SK-N-DZ (cell line): ENCODE measurements around the gene GATC.

ENCODE experiments used
- DNase-seq: peaks from one replicate; pipeline ENCODE4 v3.0.0-alpha.2; 2015; ENCODE audit warnings: low spot score
- small RNA-seq, 2 experiments: library from RNA; depleted of rRNA; stranded (forward); fragments of <200 nt; gene quantifications; one replicate each; pipeline ENCODE3, GENCODE V24; 2014

The GATC gene

DNA sequence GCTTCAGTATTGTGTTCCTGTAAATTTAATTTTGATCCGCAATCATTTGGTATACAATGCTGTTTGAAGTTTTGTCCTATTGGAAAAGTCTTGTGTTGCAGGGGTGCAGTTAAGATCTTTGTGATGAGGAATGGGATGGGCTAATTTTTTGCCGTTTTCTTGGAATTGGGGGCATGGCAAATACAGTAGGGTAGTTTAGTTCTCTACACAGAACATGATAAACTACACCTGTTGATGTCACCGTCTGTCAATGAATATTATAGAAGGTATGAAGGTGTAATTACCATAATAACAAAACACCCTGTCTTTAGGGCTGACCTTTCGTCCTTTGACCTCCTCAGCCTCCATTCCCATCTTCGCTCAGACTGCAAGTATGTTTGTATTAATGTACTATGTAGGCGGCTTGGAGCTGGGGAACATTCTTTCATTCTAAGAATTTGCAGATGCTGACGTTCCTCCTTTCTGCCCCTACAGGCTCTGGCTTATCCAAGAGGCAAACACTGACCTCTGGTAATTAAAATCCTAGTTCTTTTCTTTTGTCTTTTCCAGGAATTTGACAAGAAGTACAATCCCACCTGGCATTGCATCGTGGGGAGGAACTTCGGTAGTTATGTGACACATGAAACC lies 51.4 kb downstream of the GATC start:
- no peak for DNase-seq

DNA sequence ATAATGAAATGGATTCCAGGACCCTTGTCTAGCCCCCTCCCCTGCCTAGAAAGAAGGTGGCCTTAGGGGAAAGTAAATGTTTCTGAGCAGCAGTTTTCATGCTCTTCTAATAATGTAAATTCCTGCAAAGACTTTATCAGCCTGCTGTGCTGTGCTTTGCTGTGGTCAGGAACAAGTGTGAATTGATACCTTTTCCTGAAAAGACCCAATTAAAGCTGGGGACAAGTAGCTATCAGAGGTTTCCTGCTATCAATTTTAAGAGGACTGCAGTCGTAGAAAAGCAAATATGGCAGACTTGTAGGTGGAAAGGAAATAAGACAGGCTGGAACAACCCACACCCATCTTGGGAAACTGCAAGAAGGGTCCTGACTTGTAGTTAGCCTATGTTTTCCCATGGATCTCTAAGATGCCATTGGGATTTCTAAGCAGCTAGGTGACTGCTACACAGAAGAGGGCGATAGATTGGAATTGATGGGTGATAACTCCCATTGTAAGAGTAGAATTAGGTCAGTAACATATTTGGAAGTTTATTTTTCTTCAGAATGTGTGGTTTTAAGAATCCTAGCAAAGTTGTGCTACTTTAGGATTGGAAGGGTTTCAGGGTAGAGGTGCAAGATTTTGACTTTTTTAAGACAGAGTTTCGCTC lies 52.7 kb downstream of the GATC start:
- no peak for DNase-seq

DNA sequence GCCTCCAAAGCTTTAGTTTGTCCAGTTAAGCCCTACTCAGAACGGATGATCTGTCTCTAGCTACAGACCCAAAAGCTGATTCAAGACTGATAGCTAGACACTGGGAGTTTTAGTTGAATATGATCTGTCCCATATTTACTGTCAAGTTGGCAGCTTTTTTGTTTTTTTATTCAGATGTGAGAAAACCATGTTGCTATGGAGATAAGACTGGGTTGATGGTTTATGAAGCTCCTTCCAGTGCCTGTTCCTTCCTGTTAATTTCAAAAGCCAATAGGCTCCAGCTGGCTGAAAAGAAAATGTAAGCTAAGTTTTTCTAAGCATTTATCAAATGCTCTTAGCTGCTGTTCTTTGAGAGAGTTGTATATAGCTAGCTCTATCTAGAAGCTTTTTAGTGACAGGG lies 54.3 kb downstream of the GATC start:
- DNase-seq, result no peak

DNA sequence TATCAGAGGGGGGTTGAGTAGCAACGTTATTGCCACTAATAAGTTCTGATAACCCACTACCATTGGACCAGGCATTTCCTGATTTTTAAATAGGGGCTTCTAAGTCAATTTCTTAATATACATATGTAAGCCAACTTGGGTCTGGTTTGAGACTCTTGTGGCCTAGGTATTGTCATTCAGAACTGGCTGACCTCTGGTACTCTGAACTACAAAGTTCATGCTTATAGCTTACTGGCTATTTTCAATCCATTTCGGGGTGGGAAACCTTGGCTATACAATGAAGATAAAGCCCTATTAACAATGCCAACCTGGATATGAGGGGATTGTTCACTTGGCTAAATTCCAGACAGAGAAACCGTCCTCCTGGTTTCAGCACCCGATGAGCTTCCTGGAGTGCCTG lies 58.3 kb downstream of the GATC start:
- DNase-seq, result no peak

DNA sequence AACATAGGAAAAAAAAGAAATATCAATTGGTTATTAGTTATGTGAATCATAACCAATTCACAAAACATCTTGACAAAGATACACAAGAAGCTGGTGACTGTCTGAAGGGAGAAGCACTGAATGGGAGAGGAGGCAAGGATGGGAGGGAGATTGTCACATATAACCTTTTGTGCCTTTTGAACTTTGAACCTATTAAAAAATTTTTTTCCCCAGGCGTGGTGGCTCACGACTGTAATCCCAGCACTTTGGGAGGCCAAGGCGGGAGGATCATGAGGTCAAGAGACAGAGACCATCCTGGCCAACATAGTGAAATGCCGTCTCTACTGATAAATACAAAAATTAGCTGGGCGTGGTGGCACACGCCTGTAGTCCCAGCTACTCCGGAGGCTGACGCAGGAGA lies 62.3 kb downstream of the GATC start:
- no peak for DNase-seq

Small RNA genes lying within 50 kb of the gene (small RNA-seq; reads per million reads assigned to genes)
- gene RF00019, result 0 reads per million in 2 experiments
